HT-29 (cell line): Measurements from ENCODE around the gene EHBP1L1. TPM values are rescaled to one million over a fixed set of nuclear protein-coding genes. Genes with fewer than 3 reads are reported as not detected.

ENCODE experiments used
- DNase-seq: peaks from one replicate; pipeline ENCODE4 v3.0.0-alpha.2; 2015; ENCODE audit warnings: low spot score
- total RNA-seq: library from RNA; depleted of rRNA; stranded (reverse); fragments of >200 nt; shearing (Covaris generic); gene quantifications from 2 replicates; pipeline ENCODE4 v1.2.3, GENCODE V29; 2014; rRNA removed

Gene EHBP1L1
- 125 and 149 TPM in 2 replicates for total RNA-seq

DNA sequence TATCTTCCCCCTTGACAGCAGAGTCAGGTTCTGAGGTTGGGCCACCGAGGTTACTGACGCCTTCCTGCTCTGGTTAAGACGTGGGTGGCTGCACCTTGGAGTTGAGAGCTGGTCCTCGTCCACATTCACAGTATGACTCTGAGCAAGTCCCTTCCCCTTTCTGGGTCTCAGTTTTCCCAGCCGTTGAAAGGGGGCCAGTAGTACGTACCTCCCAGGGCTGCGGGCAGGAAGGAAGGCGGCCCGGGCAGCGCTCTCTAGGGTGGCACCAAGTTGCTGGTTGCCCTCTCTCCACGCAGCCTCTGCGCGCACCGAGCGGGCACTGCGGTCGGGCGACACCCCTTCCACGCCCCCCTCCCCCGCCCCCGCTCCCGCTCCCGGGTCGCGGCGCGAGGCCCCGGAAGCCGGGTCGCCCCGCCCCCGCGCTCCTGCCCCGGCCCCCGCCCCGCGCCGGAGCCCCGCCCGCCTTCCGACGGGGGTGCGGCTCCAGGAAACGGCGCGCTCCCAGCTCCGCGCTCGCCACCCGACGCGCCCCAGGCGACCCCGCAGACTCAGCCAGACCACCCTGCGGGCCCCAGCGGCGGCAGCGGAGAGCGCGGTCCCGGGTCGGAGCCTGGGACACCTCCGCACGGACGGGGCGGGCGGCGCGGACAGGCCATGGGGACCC lies at the start of gene EHBP1L1:
TSS of gene EHBP1L1 (plus strand) at position 486 of the 664 bp plus-strand sequence. CDS start 250 bp downstream, outside the sequence.
- DNase-seq = peak; percentile 72

DNA sequence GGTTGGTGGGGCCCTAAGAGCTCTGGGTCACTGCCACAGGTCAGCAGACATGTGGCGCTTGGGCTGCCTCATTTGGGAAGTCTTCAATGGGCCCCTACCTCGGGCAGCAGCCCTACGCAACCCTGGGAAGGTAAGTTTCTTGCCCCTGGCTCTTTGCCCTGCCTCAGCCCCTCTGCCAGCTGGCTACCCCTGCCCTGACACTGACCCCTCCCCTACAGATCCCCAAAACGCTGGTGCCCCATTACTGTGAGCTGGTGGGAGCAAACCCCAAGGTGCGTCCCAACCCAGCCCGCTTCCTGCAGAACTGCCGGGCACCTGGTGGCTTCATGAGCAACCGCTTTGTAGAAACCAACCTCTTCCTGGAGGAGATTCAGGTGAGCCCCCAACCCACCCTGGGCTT lies 49.1 kb upstream of the EHBP1L1 start:
- no peak for DNase-seq

GRCh38 chr11:65528819-65529350 lies 47.0 kb upstream of the EHBP1L1 start:
- DNase-seq = no peak

- no peak for DNase-seq
Measured at GRCh38 chr11:65529475-65530156, 46.2 kb upstream of the EHBP1L1 start.

GRCh38 chr11:65530157-65530496 lies 45.7 kb upstream of the EHBP1L1 start:
- DNase-seq = no peak

DNA sequence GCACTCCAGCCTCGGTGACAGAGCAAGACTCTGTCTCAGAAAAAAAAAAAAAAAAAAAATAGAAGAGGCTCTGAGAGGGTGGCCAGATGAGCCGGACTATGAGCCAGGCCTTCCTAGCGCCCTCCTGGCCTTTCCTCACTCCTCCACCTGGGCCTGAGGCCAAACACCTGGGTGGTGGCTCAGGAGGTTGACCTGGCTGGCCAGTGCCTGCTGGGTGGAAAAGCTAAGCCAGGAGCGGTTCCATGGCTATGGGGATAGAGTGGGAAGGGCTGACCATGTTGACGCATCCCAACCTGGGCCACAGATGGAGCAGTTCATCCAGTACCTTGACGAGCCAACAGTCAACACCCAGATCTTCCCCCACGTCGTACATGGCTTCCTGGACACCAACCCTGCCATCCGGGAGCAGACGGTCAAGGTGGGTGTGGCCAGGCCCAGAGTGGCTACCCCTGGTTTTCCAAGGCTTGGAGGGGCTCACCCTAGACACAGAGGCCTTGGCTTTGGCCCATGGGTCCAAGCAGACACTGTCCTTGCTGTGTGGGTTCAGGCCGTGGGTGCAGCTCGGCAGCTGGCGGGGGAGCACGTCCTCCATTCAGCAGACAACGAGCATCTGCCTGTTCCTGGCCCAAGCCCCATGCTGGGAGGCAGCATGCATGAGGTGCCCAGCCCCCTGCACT lies 43.3 kb upstream of the EHBP1L1 start:
- no peak for DNase-seq

DNA sequence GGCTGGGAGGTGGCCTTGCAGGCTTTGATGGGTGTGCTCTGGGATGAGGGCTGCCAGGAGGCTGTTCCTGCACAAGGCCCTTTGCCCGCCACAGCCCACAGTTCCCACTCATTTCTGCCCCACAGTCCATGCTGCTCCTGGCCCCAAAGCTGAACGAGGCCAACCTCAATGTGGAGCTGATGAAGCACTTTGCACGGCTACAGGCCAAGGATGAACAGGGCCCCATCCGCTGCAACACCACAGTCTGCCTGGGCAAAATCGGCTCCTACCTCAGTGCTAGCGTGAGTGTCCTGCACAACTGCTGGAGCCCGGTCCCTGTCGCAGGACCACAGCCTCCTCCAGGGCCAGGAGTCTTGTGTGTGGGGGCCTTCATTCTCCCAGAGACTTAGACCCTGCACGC lies 40.8 kb upstream of the EHBP1L1 start:
- DNase-seq = no peak

- no peak for DNase-seq
Measured at GRCh38 chr11:65536412-65537295, 39.2 kb upstream of the EHBP1L1 start.

GRCh38 chr11:65537296-65537597 lies 38.6 kb upstream of the EHBP1L1 start:
- no peak for DNase-seq

DNA sequence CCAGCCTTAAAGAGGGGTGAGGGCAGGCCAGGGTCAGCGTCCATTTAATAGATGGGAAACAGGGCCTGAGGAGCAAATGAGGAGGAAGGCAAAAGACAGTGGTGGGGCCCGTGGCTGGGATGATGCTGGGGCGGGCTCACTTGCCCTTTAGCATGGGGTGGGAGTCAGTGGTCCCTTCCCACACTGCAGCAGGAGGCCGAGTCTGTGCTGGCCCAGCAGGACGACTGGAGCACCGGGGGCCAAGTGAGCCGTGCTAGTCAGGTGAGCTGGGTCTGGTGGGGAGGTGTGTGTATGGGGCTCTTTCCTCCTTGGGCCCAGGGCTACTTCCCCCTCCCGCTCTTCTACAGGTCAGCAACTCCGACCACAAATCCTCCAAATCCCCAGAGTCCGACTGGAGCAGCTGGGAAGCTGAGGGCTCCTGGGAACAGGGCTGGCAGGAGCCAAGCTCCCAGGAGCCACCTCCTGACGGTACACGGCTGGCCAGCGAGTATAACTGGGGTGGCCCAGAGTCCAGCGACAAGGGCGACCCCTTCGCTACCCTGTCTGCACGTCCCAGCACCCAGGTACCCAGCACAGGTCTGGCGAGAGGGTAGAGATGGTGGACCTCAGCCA lies 38.1 kb upstream of the EHBP1L1 start:
- no peak for DNase-seq

- no peak for DNase-seq
Measured at GRCh38 chr11:65538232-65538914, 37.5 kb upstream of the EHBP1L1 start.

- no peak for DNase-seq
Measured at GRCh38 chr11:65538915-65539743, 36.7 kb upstream of the EHBP1L1 start.

- peak; percentile 87 for DNase-seq
Measured at GRCh38 chr11:65539744-65540289, 36.0 kb upstream of the EHBP1L1 start.

GRCh38 chr11:65540290-65541092 lies 35.4 kb upstream of the EHBP1L1 start:
- DNase-seq = peak; percentile 92

DNA sequence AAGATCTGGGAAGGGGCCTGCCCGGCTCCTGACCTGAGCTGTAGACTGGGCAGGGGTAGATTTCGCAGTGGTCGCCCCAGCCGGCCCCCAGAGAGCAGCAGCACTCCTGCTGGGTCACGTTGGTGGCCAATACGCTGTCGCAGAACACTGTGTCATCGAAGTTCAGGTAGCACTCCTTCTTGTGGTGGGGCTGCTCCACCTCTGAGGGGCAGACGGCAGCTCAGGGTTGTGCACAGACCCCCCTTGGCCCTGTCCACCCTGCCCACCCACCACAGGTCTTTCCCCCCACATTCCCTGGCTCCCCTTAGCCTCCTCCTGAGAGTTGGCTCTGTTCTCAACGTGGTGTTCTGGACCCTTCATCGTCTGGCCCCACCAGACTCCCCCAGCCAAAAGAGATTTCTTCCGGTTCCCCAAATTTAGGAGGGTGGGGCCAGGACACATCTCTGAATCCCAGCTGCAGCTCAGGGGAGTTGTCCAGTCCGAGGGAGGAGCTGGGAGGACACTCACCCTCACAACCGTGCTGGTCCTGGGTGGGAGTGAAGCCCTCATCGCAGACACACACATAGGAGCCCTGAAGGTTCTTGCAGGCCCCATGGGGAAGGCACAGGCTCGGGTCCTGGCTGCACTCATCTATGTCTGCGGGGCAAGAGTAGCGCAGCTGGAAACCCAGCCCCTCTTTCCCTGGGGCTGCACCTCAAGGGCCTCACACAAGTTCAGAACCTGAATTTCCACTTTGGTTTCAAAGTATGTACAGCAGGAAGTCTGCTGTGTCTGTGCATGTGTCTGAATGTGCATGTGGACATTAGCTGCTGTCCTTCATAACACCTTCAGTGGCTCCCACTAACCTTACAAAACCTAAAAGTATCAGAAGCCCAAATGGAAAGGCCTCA lies 34.5 kb upstream of the EHBP1L1 start:
- peak; percentile 62 for DNase-seq

DNA sequence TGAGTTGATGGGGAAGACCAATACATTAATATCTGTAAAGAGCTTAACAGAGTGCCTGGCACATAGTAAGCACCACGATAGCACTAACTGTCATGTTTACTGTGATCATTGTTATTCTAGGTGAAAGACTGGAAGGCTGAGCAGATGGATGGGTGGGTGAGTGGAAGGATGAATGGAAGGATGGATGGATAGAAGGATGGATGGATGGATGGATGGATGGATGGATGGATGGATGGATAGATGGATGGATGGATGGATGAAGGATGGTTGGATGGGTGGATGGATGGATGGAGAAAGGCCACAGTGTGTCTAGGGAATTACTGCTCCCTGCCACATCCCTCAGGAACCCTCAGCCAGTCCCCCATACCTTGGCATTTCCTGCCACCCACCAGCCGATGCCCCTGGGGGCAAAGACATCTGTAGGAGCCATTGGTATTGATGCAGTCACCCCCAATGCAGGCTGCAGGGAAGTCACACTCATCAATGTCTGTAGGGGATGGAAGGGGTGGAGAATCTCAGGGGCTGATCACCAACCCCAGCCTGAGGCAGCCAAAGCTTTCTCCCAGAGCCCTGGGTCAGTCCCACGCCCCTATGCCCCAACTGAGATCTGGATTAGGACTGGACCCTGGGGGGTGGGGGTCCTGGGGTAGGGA lies 33.0 kb upstream of the EHBP1L1 start:
- no peak for DNase-seq

DNA sequence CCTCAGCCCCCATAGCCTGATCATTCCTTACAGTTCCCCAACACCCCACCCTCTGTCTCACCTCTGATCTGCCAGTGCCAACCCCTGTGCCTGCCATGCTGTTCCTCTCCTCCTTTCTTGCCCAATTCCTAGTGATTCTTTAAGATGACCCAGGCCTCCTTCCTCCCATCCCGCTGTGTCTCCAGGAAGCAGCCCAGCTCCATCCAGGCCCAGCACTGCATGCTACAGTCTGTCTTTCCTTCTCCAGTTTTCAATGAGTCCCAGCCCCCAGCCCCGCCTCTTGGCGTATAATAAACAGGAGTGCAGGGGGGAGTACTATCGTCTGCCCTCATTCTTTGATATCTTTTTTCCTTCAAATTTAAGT lies 30.0 kb upstream of the EHBP1L1 start:
- no peak for DNase-seq
